Esophagus squamous epithelium (tissue), 4 donors: ENCODE data around the gene OXTR.
A peak's percentile ranks its signal among the peaks of the same experiment; 100 is the strongest.

Source experiments
- CTCF ChIP-seq, 6 experiments: fragments of 450-650 bp in 4 of 6; fragments of 200-600 bp in 2 of 6; sonication (generic) in 2 of 6; IDR thresholded peaks; one replicate each; pipeline ENCODE4 v1.5.1; 2016 to 2019; ENCODE audit warnings: antibody characterized with exemption in 6 of 6, mild to moderate bottlenecking in 4 of 6, moderate library complexity in 4 of 6
- POLR2A ChIP-seq, 4 donors: fragments of 450-650 bp; IDR thresholded peaks; one replicate each; pipeline ENCODE4 v1.6.1; 2017; ENCODE audit warnings: antibody characterized with exemption in 4 of 4, mild to moderate bottlenecking in 4 of 4, moderate library complexity in 3 of 4

GRCh38 chr3:8755564-8756237 lies 13.7 kb downstream of the OXTR start:
- TF ChIP-seq CTCF (IDR thresholded peaks at IDR 0.05) (peak in 1 of 6 experiments; percentile 29), POLR2A (IDR thresholded peaks at IDR 0.05) (no peak)
